Parathyroid adenoma (tissue), 2 donors: ENCODE measurements around the gene ATP13A5.

ENCODE experiments used
- H2AFZ ChIP-seq: fragments of 300-600 bp; sonication (generic); one replicate; pipeline ENCODE4 v1.7.0; 2017; ENCODE audit warnings: antibody characterized with exemption, mild to moderate bottlenecking
- H3K27ac ChIP-seq: fragments of 300-600 bp; sonication (generic); one replicate; pipeline ENCODE4 v1.7.0; 2017
- H3K27me3 ChIP-seq: fragments of 300-600 bp; sonication (generic); one replicate; pipeline ENCODE4 v1.7.0; 2017; ENCODE audit warnings: low read length; ENCODE audit not compliant: control insufficient read depth, insufficient read depth
- H3K36me3 ChIP-seq: fragments of 300-600 bp; sonication (generic); one replicate; pipeline ENCODE4 v1.7.0; 2017; ENCODE audit warnings: low read length; ENCODE audit not compliant: control insufficient read depth, insufficient read depth
- H3K4me1 ChIP-seq: fragments of 300-600 bp; sonication (generic); one replicate; pipeline ENCODE4 v1.7.0; 2017; ENCODE audit warnings: control low read depth
- H3K4me2 ChIP-seq: fragments of 300-600 bp; sonication (generic); one replicate; pipeline ENCODE4 v1.7.0; 2017; ENCODE audit warnings: low read length
- H3K4me3 ChIP-seq: fragments of 300-600 bp; sonication (generic); one replicate; pipeline ENCODE4 v1.7.0; 2017; ENCODE audit warnings: low read depth, low read length
- H3K79me2 ChIP-seq: fragments of 300-600 bp; sonication (generic); one replicate; pipeline ENCODE4 v1.7.0; 2017; ENCODE audit warnings: control low read depth
- H3K9ac ChIP-seq: fragments of 300-600 bp; sonication (generic); one replicate; pipeline ENCODE4 v1.7.0; 2017; ENCODE audit warnings: mild to moderate bottlenecking
- H3K9me3 ChIP-seq: fragments of 300-600 bp; sonication (generic); one replicate; pipeline ENCODE4 v1.7.0; 2017; ENCODE audit warnings: low read length; ENCODE audit not compliant: control insufficient read depth
- TF ChIP-seq, protein P1 (sequence below): fragments of 300-600 bp; sonication (generic); IDR thresholded peaks from one replicate; pipeline ENCODE4 v1.7.0; 2017; ENCODE audit warnings: antibody characterized with exemption, mild to moderate bottlenecking
- donor health status: primary hyperparathyroidism.

The ATP13A5 gene

GRCh38 chr3:193389335-193389734, 10.8 kb upstream of the ATP13A5 start:
- no peaks in the 10 kb centered on the region for H3K27me3 ChIP-seq
- TF ChIP-seq, protein P1, sequence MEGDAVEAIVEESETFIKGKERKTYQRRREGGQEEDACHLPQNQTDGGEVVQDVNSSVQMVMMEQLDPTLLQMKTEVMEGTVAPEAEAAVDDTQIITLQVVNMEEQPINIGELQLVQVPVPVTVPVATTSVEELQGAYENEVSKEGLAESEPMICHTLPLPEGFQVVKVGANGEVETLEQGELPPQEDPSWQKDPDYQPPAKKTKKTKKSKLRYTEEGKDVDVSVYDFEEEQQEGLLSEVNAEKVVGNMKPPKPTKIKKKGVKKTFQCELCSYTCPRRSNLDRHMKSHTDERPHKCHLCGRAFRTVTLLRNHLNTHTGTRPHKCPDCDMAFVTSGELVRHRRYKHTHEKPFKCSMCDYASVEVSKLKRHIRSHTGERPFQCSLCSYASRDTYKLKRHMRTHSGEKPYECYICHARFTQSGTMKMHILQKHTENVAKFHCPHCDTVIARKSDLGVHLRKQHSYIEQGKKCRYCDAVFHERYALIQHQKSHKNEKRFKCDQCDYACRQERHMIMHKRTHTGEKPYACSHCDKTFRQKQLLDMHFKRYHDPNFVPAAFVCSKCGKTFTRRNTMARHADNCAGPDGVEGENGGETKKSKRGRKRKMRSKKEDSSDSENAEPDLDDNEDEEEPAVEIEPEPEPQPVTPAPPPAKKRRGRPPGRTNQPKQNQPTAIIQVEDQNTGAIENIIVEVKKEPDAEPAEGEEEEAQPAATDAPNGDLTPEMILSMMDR: no peak
- no peaks in the 10 kb centered on the region for H3K4me1 ChIP-seq
- H3K9ac ChIP-seq: no peak overlapping the region
- H3K36me3 ChIP-seq: no peaks in the 10 kb centered on the region
- H3K27ac ChIP-seq: no peak overlapping the region
- no peak overlapping the region for H3K4me3 ChIP-seq
- no peaks in the 10 kb centered on the region for H3K9me3 ChIP-seq
- H3K79me2 ChIP-seq: no peaks in the 10 kb centered on the region
- H3K4me2 ChIP-seq: no peak overlapping the region
- no peak overlapping the region for H2AFZ ChIP-seq

DNA sequence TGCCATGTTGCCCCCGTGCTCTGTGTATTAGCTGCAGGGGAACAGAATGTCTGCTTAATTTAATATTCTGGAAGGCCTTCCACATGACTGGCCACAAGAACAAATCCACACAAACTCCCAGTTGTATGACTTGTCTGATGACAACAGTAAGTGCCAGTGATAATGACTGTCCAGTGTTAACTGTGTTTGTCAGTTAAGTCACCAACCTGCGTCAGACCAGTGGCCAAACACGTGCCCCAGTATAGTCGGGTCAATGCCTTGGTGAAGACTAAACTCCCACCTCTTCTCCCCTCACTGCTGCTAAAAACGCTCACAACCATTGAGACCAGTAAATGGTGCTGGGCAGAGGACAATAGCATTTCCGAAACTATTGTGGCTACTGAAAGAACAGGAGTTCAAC, 9.8 kb upstream of the ATP13A5 start:
- Histone ChIP-seq H3K9me3 (no peaks in the 10 kb centered on the region), H3K9ac (no peak overlapping the region), H3K27me3 (no peaks in the 10 kb centered on the region), H3K4me2 (no peak overlapping the region), H3K36me3 (no peaks in the 10 kb centered on the region), H3K4me3 (no peak overlapping the region), H3K4me1 (no peaks in the 10 kb centered on the region), H3K27ac (no peak overlapping the region), H2AFZ (no peak overlapping the region), H3K79me2 (no peaks in the 10 kb centered on the region)
- TF ChIP-seq, protein P1: no peak

GRCh38 chr3:193387596-193387995, 9.0 kb upstream of the ATP13A5 start:
- Histone ChIP-seq H3K4me1 (no peaks in the 10 kb centered on the region), H3K27ac (no peak overlapping the region), H3K4me2 (no peak overlapping the region), H3K79me2 (no peaks in the 10 kb centered on the region), H3K36me3 (no peaks in the 10 kb centered on the region), H3K9me3 (no peaks in the 10 kb centered on the region), H3K4me3 (no peak overlapping the region), H3K9ac (no peak overlapping the region), H2AFZ (no peak overlapping the region), H3K27me3 (no peaks in the 10 kb centered on the region)
- TF ChIP-seq, protein P1: no peak

DNA sequence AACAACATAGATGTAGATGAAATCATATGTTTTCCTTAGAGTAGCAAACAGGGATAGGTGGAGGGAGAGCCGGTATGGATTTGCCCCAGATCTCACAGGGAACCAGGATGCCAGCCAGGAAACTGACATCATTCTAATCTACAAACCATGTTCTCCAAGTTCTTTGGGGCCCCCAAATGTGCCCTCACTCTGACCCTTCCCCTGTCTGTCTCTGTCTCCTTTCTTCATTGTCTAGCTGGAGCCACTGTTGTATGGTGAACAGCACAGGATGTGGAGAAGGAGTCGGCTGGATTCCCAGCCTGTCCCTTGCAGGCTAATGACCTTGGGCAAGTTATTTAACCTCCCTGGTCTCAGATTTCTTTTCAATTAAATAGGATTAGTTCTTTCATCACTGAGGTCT, 962 bp downstream of the ATP13A5 start:
- H3K4me2 ChIP-seq: no peak overlapping the region
- no peak overlapping the region for H3K9ac ChIP-seq
- peaks cover 3% of the 10 kb centered on the region for H3K4me1 ChIP-seq
- H3K27ac ChIP-seq: no peak overlapping the region
- no peaks in the 10 kb centered on the region for H3K9me3 ChIP-seq
- H3K27me3 ChIP-seq: no peaks in the 10 kb centered on the region
- H3K4me3 ChIP-seq: no peak overlapping the region
- no peaks in the 10 kb centered on the region for H3K79me2 ChIP-seq
- no peaks in the 10 kb centered on the region for H3K36me3 ChIP-seq
- no peak overlapping the region for H2AFZ ChIP-seq
- TF ChIP-seq, protein P1: no peak

DNA sequence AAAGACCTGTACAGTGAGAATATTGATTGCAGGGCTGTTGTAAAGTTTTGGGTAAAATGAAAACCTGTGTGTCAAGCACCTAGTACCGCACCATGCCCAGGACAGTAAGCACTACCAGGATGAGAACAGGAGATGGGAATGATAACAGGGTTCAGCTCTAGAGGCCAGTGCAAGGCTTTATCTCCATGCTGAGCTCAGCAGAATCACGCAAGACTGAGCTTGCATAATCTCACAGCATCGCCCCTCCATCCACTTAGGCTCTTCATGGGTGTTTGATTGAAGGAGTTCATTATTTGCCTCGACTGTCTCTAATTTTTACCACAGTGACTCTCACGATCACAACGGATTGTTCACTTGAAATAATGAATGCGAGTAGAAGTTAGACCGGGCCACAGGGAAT, 2.9 kb downstream of the ATP13A5 start:
- Histone ChIP-seq H3K27ac (no peak overlapping the region), H3K4me1 (peaks cover 3% of the 10 kb centered on the region), H3K27me3 (no peaks in the 10 kb centered on the region), H3K9me3 (no peaks in the 10 kb centered on the region), H3K4me2 (peak overlapping the region; percentile 10), H2AFZ (no peak overlapping the region), H3K9ac (no peak overlapping the region), H3K36me3 (no peaks in the 10 kb centered on the region), H3K79me2 (no peaks in the 10 kb centered on the region), H3K4me3 (no peak overlapping the region)
- TF ChIP-seq, protein P1: no peak
